ENCODE measurements around the gene APOF.
"Not testable (repeated sequence)": the region's sequence is repeated elsewhere in the genome, so short reads cannot be mapped to it uniquely, and the experiment has no call there.

Gene APOF, protein sequence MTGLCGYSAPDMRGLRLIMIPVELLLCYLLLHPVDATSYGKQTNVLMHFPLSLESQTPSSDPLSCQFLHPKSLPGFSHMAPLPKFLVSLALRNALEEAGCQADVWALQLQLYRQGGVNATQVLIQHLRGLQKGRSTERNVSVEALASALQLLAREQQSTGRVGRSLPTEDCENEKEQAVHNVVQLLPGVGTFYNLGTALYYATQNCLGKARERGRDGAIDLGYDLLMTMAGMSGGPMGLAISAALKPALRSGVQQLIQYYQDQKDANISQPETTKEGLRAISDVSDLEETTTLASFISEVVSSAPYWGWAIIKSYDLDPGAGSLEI

DNA sequence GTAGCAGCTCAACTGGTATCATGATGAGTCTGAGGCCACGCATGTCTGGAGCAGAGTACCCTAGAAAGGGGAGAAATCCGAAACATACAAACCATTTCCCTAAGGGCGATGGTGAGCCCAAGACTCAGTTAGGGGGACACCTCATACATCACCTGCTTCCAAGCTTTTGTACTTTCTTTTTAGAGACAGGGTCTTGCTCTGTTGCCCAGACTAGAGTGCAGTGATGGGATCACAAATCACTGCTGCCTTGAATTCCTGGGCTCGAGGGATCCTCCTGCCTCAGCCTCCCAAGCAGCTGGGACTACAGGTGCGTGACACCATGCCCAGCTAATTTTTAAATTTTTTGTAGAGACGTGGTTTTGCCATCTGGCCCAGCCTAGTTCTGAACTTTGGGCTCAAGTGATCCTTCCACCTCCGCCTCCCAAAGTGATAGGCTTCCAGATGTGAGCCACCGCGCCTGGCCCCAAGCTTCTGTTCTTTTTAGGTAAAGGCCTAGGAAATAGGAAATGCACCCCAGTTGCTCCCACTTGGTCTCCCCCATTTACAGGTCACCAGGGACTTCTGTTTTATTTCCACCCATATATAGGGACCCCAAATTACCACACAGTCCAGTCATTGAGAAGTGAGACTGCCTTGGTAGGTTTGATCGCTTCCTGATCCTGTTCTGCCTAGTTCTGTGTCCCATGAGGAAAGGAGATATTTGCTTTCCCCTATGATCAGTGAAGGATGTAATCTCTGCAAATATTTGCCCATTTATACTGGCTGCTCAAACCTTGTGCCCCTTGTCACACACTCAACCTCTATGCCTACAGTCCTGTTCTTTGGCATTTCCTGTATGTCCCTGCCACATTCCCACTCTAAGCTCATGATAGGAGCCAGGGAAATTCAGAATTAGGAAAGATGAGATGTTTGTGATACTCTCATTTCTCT, at the start of gene APOF:
Gene APOF (minus strand): TSS at position 728 of the 930 bp plus-strand sequence. CDS start 112 bp downstream, at position 616.
- DNase-seq = no peak

DNA sequence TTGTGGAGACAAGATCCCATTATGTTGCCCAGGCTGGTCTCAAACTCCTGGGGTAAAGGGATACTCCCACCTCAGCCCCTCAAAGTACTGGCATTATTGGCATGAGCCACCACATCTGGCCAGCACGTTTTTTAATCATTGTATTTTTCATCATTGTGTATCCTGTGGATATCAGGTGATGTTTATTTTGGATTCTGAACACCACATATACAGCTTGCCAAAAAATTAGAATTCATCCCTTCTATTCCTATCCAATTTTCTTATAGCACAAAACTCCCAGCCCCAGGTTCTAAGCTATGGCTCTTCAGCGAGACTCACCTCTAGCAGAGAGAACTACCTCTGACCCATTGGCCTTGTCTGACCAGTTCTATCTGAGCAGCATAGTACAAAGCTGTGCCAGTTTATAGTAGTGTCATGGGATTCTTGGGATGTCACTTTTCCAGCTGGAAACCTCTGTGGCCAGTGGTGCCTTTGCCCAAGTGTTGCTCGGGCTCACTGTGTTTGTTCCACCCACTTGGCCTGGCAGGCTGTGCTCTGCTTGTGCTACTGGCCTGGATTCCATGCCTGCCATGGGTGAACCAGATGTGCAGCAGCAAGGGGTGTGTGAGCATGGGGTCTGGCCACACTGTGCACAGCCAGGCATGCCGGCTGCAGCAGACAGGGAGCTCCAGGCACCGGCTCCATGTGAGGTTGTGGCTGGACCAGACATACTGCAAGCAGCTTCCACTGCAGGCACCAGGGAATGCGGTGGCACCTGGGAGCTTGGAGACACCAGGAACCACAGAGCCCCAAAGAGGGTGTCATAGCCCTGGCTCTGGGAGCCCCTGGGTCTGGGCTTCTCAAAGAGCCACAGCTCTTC, 49.4 kb upstream of the APOF start:
- no peak for DNase-seq

DNA sequence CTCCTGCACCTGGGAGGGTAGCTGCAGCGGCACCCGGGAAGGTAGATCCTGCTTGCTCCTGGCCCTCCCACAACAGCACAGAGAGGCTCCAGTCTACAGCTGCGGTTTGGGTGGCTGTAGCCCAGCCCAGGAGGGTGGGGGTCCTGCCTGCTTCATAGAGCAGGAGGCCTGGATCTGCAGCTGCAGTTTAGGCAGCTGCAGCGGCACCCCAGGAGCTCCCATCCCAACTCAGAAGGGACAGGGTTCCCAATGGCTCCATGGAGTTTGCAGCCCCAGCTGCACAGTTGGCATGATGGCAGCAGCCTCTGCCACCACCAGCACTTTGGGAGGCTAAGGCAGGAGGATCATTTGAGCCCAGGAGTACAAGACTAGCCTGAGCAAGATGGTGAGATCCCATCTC, 48.1 kb upstream of the APOF start:
- no peak for DNase-seq

DNA sequence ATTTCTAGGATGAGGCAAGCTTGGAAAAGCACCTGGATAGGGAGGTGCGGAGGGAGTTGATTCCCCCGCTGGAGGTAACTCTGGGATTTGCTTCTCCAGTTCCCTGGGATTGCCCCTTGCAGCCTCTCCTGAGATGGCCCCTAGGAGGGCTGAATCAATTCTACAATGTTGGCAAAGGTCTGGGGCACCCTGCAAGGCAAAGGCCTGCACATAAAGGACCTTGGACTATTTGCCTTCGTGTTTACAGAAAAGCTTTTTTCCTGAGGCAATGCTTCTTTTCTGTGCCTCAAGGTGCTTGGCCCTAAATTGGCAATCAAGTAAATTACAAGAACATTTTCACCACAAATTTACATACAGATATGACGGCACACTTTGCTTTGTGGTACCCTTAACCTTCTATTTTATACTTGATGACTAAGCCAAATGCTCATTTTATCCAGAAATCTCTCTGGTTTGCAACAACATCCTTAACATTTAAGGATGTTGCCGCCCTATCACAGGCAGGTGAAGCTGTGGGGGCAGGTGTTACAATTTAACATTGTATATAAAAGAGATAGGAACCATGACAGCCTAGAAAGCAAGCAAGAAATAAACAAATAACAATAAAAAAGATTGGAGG, 46.3 kb upstream of the APOF start:
- no peak for DNase-seq

DNA sequence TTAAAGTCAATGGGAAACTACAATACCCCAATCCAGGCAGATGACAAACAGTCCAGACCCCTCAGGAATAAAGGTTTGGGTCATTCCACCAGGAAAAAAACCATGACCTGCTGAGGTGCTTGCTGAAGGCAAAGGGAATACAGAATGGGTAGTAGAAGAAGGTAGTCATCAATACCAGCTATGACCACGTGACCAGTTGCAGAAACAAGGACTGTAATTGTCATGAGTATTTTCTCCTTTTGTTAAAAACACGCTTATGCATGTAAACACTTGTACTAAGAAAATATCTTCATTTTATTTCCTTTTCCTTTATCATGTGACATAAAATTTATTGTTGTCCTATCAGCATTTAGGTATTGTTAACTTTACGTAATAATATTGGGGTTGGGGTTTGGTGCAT, 41.6 kb upstream of the APOF start:
- not testable (repeated sequence) for DNase-seq

DNA sequence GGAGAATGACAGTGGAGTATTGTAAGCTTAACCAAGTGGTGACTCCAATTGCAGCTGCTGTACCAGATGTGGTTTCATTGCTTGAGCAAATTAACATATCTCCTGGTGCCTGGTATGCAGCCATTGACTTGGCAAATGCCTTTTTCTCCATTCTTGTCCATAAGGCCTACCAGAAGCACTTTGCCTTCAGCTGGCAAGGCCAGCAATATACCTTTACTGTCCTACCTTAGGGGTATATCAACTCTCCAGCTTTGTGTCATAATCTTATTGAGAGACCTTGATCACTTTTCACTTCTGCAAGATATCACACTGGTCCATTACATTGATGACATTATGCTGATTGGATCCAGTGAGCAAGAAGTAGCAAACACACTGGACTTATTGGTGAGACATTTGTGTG, 39.0 kb upstream of the APOF start:
- DNase-seq = not testable (repeated sequence)

DNA sequence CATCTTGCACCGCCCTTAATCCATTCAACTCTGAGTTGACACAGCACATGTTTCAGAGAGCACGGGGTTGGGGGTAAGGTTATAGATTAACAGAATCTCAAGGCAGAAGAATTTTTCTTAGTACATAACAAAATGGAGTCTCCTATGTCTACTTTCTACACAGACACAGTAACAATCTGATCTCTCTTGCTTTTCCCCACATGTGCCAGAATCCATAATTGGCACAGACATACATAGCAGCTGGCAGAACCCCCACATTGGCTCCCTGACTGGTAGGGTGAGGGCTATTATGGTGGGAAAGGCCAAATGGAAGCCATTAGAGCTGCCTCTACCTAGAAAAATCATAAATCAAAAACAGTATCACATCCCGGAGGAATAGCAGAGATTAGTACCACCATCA, 38.5 kb upstream of the APOF start:
- DNase-seq = not testable (repeated sequence)

DNA sequence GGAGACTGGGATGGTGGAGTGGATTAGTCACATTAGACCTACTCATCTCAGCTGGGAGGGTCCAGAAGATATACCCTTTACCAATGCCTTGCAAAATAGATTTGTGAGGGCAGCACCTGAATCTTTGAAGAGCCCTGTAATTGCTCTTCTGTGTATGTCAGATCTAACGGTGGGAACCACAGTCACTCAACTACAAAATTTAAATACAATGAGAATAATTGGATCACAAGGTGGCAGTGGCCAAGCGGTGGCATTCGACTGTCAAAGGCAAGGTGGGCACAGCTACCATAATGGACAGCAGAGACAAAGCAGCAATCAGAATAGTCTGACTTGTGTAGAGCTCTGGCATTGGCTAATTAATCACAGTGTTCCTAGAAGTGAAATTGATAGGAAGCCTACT, 36.8 kb upstream of the APOF start:
- DNase-seq = not testable (repeated sequence)

DNA sequence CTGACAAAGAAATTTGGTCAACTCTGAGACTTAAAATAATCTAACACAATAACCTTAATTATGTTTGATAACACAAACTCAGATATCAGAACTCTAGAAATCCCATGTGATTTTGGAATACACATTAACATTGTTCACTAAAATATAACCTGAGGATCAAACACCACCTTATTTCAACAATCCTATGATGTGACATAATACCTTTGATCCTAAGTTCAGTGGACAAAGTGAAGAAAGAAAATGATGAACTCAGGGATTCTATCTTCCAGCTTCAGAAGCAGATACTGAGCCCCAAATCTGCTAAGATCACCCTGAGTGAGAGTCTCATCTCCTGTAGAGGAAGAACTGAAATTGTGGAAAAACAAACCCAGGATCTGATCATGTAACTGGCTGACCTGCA, 35.7 kb upstream of the APOF start:
- no peak for DNase-seq

DNA sequence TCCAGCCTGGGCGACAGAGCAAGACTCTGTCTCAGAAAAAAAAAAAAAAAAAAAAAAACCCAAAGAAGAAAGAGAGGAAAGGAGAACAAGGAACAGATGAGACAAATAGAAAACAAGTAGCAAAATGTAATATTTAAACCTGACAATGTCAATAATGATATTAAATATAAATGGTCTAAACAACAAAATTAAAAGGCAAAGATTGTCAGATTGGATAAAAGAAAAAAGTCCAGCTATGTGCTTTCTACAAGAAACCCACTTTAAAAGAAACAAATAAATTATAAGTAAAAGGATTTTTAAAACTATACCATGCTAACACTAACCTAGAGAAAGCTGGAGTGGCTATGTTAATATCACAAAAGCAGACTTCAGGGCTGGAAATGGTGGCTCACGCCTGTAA, 29.7 kb upstream of the APOF start:
- no peak for DNase-seq

DNA sequence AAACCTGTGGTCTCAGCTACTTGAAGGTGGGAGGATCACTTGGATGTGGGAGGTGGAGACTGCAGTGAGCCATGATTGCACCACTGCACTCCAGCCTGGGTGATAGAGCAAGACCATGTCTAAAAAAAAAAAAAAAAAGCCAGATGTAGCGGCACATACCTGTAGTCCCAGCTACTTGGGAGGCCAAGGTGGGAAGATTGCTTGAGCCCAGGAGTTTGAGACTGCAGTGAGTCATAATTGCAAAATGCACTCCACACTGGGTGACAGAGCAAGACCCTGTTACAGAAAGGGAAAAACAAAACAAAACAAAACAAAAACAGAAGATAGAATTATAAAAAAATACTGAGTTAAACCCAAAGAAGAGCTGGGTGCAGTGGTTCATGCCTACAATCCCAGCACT, 29.1 kb upstream of the APOF start:
- DNase-seq = no peak

DNA sequence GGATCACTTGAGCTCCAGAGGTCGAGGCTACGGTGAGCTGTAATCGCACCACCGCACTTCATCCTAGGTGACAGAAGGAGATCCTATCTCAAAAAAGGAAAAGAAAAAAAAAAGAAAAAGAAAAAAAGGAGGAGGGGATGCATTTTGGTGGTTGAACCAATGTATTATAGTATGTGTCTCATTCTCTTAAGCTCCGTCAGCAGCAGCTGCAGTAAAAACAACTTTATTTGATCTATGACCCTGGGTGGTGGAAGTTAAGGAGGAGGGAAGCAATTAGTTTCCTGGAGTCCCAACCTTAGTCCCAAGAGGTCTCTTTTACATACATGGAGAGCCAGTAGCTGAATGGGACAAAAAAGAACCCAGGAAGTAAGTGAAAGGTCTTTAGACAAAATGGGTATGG, 26.8 kb upstream of the APOF start:
- no peak for DNase-seq

DNA sequence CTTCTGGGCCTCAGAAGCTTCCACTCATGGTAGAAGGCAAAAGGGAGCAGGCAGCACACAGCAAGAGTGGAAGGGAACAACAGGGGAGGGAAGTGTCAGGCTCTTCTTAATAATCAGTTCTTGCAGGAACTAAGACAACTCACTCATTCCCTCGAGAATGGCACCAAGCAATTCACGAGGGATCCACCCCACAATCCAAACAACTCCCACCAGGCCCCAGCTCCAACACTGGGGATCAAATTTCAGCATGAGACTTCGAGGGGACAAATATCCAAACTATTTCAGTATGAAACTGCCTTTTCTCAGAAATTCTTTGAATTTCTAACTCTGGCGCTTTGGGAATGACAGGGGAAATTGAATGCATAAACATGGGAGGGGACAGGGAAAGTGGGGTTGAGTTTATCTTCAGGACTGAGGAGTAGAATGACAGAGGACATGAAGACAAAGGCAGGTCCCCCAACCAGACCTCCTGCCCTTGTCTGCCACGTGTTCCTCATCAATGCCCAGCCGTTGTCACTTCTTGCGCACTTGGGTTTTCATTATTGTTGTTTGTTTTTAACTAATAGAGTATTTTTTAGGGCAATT, 24.6 kb upstream of the APOF start:
- no peak for DNase-seq

DNA sequence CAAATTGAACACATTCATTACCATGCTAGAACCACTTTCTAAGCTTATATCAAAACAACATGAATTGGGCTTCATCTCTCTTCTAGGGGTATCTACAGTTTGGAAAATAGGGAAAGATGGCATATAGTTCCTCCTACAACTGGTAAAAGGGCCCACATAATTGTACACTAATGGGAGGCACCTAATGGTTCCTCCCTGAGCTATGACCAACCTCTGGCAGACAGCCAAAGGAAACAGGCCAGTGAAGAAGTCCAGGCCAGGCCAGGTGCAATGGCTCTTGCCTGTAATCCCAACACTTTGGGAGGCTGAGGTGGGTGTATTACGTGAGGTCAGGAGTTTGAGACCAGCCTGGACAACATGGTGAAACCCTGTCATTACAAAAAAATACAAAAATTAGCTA, 23.2 kb upstream of the APOF start:
- no peak for DNase-seq

DNA sequence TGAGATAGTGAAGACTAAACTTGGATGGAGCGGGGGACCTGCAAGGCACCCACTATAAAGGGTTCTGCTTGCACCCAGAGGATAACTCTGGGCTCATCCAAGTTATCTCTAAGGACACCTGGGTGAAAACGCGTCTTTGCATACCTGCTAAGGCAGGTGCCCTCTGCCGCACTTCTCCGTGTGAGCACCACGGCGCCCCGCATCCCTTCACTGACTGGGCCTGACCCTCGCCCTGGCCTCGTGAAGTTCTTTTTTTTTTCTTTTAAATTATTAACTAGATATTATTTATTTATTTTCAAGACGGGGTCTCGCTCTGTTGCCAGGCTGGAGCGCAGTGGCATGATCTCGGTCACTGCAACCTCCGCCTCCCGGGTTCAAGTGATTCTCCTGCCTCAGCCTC, 20.0 kb upstream of the APOF start:
- DNase-seq = no peak

DNA sequence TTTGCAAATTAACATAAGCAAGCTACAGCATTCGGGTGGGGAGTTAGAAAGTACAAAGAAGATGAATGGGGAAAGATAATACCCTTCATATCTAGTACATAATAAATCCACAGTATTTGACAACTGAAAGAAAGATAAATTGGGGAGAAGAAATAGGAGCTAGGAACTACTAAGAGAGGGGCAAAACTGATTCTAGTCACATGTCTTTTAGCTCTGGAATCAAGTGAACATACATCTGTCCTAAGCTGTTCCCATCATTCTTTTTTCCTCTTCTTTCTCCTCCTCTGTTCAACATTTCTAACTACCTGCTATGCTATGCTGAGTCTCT, 15.3 kb upstream of the APOF start:
- DNase-seq = no peak

DNA sequence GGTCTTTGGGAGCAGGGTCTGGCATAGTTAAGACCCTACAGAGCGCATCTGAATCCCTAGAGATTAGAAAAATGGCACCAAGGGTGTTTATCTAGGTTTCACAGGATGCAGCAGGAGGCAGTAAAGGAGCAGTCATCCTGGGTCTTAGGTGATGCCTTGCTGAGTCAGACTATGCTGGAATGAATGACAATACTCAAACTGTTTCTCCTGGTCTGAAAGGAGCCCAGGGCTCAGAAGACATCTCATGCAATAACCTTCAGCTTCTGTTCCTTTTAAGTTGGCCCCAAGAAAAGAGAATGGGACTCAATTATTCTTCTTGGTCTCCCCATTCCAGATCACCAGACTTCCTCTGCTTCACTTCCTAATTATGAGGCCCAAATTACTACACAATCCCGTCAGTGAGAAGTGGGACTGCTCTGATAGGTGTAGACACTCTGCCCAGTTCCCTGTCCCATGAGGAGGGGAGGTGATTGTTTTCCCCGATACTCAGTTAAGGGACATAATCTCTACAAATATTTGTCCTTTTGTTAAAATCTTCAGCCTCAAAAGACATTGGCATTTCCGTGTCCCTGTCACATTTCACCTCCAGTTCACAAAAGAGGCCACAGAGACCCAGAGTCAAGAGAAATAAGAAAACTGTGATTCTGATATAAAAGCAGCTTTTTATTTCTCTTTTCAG, 14.8 kb upstream of the APOF start:
- no peak for DNase-seq

DNA sequence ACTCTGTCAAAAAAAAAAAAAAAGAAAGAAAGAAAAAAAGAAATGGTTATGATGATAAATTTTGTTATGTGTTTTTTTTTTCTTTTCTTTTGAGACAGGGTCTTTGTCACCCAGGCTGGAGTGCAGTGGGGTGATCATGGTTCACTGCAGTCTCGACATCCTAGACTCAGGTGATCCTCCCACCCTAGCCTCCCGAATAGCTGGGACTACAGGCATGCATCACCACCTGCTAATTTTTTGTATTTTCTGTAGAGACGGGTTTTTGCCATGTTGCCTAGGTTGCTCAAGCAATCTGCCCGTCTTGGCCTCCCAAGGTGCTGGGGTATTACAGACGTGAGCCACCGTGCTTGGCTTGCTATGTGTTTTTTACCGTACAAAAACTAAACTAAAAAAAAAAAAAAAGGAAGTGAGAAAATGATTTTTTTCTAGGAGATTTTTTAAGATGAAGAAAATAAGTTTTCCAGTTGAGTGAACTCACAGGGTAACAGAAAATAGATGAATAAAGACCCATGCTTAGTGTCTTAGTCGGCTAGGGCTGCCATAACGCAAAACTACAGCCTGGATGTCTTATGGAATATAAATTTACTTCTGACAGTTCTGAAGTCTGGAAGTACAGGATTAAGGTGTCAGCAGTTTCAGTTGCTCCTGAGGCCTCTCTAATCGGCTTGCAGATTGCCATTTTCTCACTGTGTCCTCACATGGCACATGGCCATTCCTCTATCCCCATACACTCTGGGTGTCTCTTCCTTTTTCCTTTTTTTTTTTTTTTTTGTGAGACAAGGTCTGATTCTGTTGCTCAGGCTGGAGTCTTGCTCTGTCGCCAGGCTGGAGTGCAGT, 13.2 kb upstream of the APOF start:
- no peak for DNase-seq

DNA sequence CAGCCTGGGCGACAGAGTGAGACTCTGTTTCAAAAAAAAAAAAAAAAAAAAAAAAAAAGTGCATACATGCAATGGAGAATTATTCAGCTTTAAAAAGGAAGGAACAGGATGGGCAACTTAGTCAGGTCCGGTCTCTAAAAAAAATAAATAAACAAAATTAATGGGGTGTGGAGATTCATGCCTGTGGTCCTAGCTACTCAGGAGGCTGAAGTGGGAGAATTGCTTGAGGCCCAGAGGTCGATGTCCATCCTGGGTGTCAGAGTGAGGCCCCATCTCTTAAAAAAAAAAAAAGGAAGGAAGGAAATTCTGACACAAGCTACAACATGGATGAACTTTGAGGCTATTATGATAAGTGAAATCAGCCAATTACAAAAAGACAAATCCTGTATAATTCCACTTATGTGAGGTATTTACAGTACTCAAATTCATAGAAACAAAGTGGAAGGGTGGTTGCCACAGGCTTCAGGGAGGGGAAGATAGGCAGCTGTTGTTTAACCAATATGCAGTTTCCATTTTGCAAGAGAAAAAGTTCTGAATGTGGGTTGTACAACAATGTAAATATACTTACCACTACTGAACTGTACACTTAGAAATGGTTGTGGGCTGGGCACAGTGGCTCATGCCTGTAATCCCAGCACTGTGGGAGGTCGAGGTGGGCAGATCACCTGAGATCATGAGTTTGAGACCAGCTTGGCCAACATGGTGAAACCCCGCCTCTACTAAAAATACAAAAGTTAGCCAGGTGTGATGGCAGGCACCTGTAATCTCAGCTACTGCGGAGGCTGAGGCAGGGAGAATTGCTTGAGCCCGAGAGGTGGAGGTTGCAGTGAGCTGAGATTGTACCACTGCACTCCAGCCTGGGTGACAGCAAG, 12.3 kb upstream of the APOF start:
- no peak for DNase-seq

DNA sequence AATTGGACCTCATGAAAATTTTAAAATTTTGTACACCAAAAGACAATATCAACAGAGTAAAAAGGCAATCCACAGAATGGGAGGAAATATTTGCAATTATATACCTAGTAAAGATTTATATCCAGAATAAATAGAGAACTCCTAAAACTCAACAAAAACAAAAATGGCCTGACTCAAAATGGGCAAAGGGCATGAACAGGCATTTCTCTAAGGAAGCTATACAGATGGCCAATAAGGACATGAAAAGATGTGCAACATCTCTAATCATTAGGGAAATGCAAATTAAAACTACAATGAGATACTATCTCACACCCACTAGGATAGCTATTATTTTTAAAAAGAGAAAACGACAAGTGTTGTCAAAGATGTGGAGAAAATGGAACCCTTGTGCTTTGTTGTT, 10.9 kb upstream of the APOF start:
- no peak for DNase-seq

Data from 8988T (cell line).